Stimulated activated naive CD8-positive, alpha-beta T cell treated with anti-CD3 and anti-CD28 coated beads, Interleukin-15, amount 100 ng/mL, for 72 hours (primary cell): ENCODE results near the gene ANKS1B.

ENCODE experiments used
- ATAC-seq: fragments of 150-1000 bp; cut with Tn5 transposase; 2 replicates; pipeline ENCODE4 v1.10.0; 2021; ENCODE audit warnings: mild to moderate bottlenecking, moderate library complexity
- DNase-seq, 2 donors: peaks; one replicate each; pipeline ENCODE4 v3.0.0; 2021 to 2022
- H3K27ac Mint-ChIP-seq, 2 donors: one replicate each; pipeline ENCODE4 v1.8.0; 2022; ENCODE audit warnings: mild to moderate bottlenecking in 2 of 2, mixed read lengths in 2 of 2, moderate library complexity in 2 of 2
- H3K27me3 Mint-ChIP-seq: one replicate; pipeline ENCODE4 v1.8.0; 2022; ENCODE audit warnings: mixed read lengths
- H3K4me1 Mint-ChIP-seq: one replicate; pipeline ENCODE4 v1.8.0; 2022; ENCODE audit warnings: mild to moderate bottlenecking, mixed read lengths
- H3K4me3 Mint-ChIP-seq, 2 donors: one replicate each; pipeline ENCODE4 v1.8.0; 2022; ENCODE audit warnings: mild to moderate bottlenecking in 2 of 2, mixed read lengths in 2 of 2, moderate library complexity in 1 of 2
- H3K9me3 Mint-ChIP-seq, 2 donors: one replicate each; pipeline ENCODE4 v1.8.0; 2022; ENCODE audit warnings: mixed read lengths in 2 of 2

Gene ANKS1B

DNA sequence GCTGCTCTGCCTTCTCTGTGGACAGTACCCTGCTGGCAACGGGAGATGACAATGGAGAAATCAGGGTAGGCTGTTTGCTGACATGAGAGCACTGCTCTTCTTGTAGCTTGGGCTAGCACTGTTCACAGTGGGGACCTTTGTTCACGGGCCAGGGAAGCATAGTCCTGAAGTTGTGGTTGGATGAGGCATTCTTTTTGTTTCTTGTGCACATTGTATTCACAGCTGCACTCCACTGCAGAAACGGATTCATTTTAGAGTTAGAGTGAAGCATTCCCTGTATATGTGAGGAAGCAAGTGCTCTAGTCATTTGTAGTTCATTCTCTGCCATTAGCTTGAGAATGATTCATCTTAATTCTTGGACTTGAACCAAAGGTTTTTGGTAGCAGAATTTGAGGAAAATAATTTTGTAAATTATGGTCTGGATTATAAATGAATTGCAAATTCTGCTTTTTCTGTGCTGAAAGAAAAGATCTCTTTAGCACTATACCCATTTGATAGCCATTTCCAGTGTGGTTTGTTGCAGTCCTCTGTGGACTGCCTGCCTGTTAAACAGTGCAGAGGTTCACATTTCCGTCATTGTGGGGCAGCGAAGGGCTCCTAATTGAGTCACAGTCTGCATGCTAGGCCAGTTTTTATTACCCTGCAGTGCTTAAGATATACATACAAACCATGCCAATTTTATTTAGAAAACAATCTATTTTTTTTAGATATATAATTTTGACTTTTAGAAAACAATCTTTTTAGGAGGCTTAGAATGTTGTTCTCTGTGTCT lies 1259.1 kb downstream of the ANKS1B start:
- Mint-ChIP-seq H3K4me3 (no peak overlapping the region), H3K27ac (no peak overlapping the region), H3K9me3 (no peaks in the 10 kb centered on the region), H3K27me3 (no peaks in the 10 kb centered on the region), H3K4me1 (no peaks in the 10 kb centered on the region)
- peak; percentile 88 for ATAC-seq
- peak; percentile 26 to 46 for DNase-seq

DNA sequence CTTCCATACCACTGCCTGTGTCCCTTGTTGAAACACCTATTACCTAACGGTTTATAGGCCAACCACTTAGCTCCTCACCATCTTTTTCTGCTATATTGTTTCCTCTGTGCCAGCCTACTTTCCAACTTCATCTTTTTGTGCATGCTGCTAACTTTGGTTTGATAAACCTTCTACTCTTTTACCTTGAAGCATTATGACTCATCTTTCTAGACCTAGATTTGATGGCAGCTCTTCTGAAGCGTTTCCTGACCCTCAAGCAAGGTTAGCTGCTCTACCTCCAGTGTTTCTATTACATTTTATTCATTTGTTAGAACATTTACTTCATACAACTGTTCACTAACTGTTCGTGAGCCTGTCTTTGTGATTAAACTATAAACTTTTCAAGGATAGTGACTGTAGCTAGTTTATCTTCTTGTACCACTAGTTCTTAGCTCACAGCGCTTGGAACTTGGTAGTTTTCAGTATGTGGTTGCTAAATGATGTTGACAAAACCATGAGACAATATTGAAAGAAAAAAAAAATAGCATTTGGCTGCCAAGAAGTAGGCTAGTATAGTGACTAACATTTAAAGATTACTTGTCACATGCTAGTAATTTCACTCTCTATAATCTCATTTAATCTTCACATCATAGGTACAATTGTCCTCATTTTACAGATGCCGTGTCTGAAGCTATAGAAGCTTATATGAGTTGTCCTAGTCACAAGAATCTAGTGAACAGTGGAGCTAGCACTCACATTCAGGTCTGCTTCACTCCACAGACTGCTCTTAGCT lies 1260.2 kb downstream of the ANKS1B start:
- no peak for ATAC-seq
- Mint-ChIP-seq H3K9me3 (no peaks in the 10 kb centered on the region), H3K27ac (no peak overlapping the region), H3K27me3 (no peaks in the 10 kb centered on the region), H3K4me3 (no peak overlapping the region), H3K4me1 (no peaks in the 10 kb centered on the region)
- no peak for DNase-seq

DNA sequence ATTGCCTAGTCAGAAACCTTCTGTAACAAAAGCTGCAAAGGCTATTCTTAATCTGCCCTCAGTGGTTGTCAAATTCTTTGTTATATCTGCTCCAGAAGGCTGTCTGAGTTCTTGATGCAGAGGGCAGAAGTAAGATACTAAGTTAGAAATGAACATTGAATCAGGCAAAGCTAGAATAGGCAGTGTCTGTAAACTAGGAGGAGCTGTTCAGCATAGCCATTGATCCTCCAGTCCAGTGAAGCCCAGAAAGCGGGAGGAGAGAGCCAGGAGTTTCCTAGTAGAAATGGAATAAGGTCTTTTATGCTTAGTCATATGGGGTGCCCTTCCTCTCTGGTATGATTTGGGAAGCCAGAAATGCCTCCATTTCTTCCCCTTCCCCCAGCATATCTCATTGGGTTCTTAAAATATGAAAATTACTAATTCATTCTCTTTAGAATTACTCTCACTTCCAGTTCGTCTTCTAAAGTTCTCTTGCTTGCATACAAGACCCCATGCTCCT lies 1263.5 kb downstream of the ANKS1B start:
- Mint-ChIP-seq H3K27me3 (no peaks in the 10 kb centered on the region), H3K4me3 (no peak overlapping the region)

GRCh38 chr12:98719515-98720504 lies 1264.9 kb downstream of the ANKS1B start:
- DNase-seq (no peak), ATAC-seq (no peak)
- H3K27me3 Mint-ChIP-seq, result no peaks in the 10 kb centered on the region
- H3K27ac Mint-ChIP-seq, result no peak overlapping the region
- no peak overlapping the region for H3K4me3 Mint-ChIP-seq
- H3K9me3 Mint-ChIP-seq, result no peaks in the 10 kb centered on the region
- no peaks in the 10 kb centered on the region for H3K4me1 Mint-ChIP-seq

More for the DNA sequence above, 1263.5 kb downstream of the ANKS1B start:
- Mint-ChIP-seq H3K4me1 (no peaks in the 10 kb centered on the region), H3K9me3 (no peaks in the 10 kb centered on the region), H3K27ac (no peak overlapping the region)
- no peak for ATAC-seq
- DNase-seq, result no peak

DNA sequence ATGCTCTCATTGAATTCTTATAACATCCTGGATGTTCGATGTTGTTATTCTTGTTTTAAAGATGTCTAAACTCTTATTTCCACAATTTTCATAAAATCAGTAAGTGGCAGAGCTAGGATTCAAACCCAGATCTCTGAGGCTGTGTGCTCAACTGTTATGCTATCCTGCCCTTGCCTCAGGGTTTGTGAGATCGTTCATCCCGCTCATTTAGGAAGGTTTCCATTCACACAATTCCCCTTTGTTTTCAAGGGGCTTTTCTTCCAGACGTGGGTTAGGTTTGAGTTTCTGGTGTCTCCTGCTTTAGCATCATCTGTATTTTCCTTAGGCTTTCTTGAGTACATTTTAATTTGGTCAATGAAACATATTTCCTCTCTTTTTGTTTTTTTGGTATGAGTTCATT lies 1270.3 kb downstream of the ANKS1B start:
- no peaks in the 10 kb centered on the region for H3K27me3 Mint-ChIP-seq
- no peak overlapping the region for H3K27ac Mint-ChIP-seq
- H3K9me3 Mint-ChIP-seq, result no peaks in the 10 kb centered on the region
- H3K4me1 Mint-ChIP-seq, result no peaks in the 10 kb centered on the region
- H3K4me3 Mint-ChIP-seq, result no peak overlapping the region
- no peak for ATAC-seq
- no peak for DNase-seq

DNA sequence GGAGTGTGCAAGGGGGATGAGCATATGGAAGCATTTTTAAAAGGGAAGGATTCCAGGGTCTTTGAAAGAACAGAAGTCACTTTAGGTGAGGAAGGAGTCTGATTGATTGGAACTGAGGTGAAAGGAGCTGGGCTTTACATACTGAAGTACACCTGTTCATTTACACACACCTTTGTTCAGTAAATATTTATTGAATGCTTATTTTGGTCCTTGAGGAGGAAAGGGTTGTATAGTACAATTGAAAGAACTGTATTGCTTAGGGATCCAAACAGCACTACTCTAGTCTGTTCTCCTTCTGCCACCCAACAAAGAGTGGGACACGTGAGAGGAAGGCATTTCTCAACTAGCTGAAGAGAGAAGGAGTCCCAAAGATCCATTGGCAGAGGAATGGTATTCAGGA lies 1275.7 kb downstream of the ANKS1B start:
- no peak for DNase-seq
- H3K4me1 Mint-ChIP-seq, result no peaks in the 10 kb centered on the region
- H3K27me3 Mint-ChIP-seq, result no peaks in the 10 kb centered on the region
- no peak for ATAC-seq
- no peak overlapping the region for H3K4me3 Mint-ChIP-seq
- H3K27ac Mint-ChIP-seq, result no peak overlapping the region
- H3K9me3 Mint-ChIP-seq, result no peaks in the 10 kb centered on the region

DNA sequence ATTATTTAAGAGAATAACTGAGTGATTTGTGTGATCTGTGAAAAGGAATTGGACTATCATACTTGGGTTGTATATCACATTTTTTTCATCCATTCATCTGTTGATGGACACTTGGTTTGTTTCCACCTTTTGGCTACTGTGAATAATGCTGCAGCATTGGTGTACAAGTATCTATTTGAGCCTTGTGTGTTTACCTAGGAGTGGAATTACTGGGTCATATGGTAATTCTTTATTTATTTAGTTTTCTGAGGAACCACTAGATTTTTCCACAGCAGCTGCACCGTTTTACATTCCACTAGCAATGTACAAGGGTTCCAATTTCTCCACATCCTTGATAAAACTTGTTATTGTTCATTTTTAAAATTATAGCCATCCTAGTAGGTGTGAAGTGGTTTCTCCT lies 1283.6 kb downstream of the ANKS1B start:
- no peak overlapping the region for H3K4me3 Mint-ChIP-seq
- no peaks in the 10 kb centered on the region for H3K4me1 Mint-ChIP-seq
- H3K27ac Mint-ChIP-seq, result no peak overlapping the region
- DNase-seq (no peak), ATAC-seq (no peak)
- no peaks in the 10 kb centered on the region for H3K27me3 Mint-ChIP-seq
- no peaks in the 10 kb centered on the region for H3K9me3 Mint-ChIP-seq

DNA sequence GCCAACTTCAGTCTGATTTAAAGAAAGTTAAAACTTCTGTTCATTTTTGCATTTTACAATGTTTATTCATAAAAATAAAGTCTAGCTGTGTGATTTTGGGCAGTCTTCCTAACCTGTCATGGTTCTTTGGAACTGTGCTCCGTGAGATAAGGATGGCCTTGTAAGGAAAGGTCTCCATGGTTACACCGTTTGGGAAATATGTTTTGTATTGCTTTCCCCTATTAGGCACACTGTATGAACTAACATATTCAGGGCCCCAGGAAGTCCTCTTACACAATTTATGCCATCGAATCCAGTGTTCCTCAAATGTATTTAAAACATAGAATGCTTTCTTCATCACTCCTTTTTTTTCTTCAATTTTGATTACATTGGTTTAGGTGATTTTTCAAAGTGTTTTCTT lies 1285.2 kb downstream of the ANKS1B start:
- no peaks in the 10 kb centered on the region for H3K27me3 Mint-ChIP-seq
- DNase-seq, result no peak
- no peak overlapping the region for H3K27ac Mint-ChIP-seq
- H3K4me1 Mint-ChIP-seq, result no peaks in the 10 kb centered on the region
- no peak for ATAC-seq
- H3K4me3 Mint-ChIP-seq, result no peak overlapping the region
- H3K9me3 Mint-ChIP-seq, result no peaks in the 10 kb centered on the region

- H3K27ac Mint-ChIP-seq, result no peak overlapping the region
- no peaks in the 10 kb centered on the region for H3K4me1 Mint-ChIP-seq
- DNase-seq, result no peak
- peak; percentile 59 for ATAC-seq
- no peak overlapping the region for H3K4me3 Mint-ChIP-seq
- no peaks in the 10 kb centered on the region for H3K9me3 Mint-ChIP-seq
- no peaks in the 10 kb centered on the region for H3K27me3 Mint-ChIP-seq
Measured at GRCh38 chr12:98698603-98699463, 1285.9 kb downstream of the ANKS1B start.

- H3K4me1 Mint-ChIP-seq, result no peaks in the 10 kb centered on the region
- H3K4me3 Mint-ChIP-seq, result no peak overlapping the region
- no peaks in the 10 kb centered on the region for H3K9me3 Mint-ChIP-seq
- no peak overlapping the region for H3K27ac Mint-ChIP-seq
- DNase-seq, result no peak
- no peak for ATAC-seq
- H3K27me3 Mint-ChIP-seq, result no peaks in the 10 kb centered on the region
Measured at GRCh38 chr12:98697209-98697608, 1287.5 kb downstream of the ANKS1B start.

- no peak overlapping the region for H3K27ac Mint-ChIP-seq
- ATAC-seq (no peak), DNase-seq (no peak)
- no peak overlapping the region for H3K4me3 Mint-ChIP-seq
- no peaks in the 10 kb centered on the region for H3K27me3 Mint-ChIP-seq
- H3K4me1 Mint-ChIP-seq, result peaks cover 8% of the 10 kb centered on the region
- no peaks in the 10 kb centered on the region for H3K9me3 Mint-ChIP-seq
Measured at GRCh38 chr12:98696036-98696646, 1288.6 kb downstream of the ANKS1B start.

DNA sequence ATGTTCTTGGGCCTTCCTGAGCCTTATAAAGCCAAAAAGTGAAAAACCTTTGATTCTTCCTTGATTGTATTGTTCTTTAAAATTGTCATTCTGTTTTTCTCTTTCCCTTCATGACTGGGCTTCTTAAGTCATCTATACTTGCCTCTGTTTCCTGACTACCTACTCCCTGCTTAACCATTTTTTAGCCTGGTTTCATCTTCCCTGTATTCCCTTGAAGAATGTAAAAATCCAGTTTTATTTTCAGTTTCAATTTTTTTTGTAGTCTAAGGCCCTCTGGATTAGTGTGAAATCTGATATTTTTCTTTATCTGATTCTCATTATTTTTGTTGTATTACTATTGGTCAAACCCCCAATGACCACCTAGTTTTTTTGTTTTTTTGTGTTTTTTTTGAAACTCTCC lies 1293.4 kb downstream of the ANKS1B start:
- ATAC-seq, result no peak
- no peaks in the 10 kb centered on the region for H3K27me3 Mint-ChIP-seq
- no peak overlapping the region for H3K27ac Mint-ChIP-seq

DNA sequence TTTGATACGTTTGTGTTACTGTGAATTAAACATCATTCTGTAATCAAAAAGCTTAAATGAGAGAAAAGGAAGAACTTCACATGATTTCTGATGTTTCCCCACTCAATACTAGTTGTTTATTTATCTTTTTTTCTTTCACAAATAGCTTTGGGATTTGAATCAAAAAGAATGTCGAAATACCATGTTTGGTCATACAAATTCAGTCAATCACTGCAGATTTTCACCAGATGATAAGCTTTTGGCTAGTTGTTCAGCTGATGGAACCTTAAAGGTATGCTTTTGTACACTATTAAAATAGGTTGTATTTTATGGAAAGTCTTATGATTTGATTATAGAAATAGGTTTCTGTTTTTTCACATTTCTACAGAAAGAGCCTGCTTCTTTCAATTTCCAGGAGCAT lies 1298.1 kb downstream of the ANKS1B start:
- Mint-ChIP-seq H3K27ac (no peak overlapping the region), H3K4me1 (peaks cover 5% of the 10 kb centered on the region), H3K4me3 (no peak overlapping the region), H3K27me3 (no peaks in the 10 kb centered on the region), H3K9me3 (no peaks in the 10 kb centered on the region)
- DNase-seq, result no peak
- ATAC-seq, result no peak

More for the DNA sequence above, 1293.4 kb downstream of the ANKS1B start:
- H3K4me1 Mint-ChIP-seq, result peaks cover 9% of the 10 kb centered on the region
- no peak overlapping the region for H3K4me3 Mint-ChIP-seq
- no peaks in the 10 kb centered on the region for H3K9me3 Mint-ChIP-seq
- DNase-seq, result no peak
